ENCODE results near the gene LHFPL2. TPM values are rescaled to one million over a fixed set of nuclear protein-coding genes. Genes with fewer than 3 reads are reported as not detected.

LHFPL2 gene
- total RNA-seq, 4 donors from 2014 or later = 14.7 to 127 (median 28.0) TPM

- peaks cover 8 to 12% of the 10 kb centered on the region in 2 donors for H3K4me1 ChIP-seq
These were observed 111.8 kb downstream of the LHFPL2 start for GRCh38 chr5:78536661-78537196.

GRCh38 chr5:78534905-78535200 lies 113.7 kb downstream of the LHFPL2 start:
- TF ChIP-seq POLR2A (IDR thresholded peaks at IDR 0.05) = no peak
- no peak for TF ChIP-seq CTCF (IDR thresholded peaks at IDR 0.05)
- H3K4me1 ChIP-seq = peaks cover 8 to 12% of the 10 kb centered on the region in 2 donors
- no peaks in the 10 kb centered on the region for H3K9me3 ChIP-seq
- H3K36me3 ChIP-seq = no peaks in the 10 kb centered on the region
- H3K4me3 ChIP-seq = no peak overlapping the region
- no peak for DNase-seq
- H3K27me3 ChIP-seq = no peaks in the 10 kb centered on the region
- intact Hi-C loops (cut with DNase I; ENCODE audit: low total_unique reads) = loop anchor here (10.0 kb wide), 1 partner anchor 430 kb away; no protein-coding TSS in a partner anchor
- H3K27ac ChIP-seq = peak overlapping the region; percentile 76 to 87

More at GRCh38 chr5:78536661-78537196, 111.8 kb downstream of the LHFPL2 start:
- intact Hi-C loops (cut with DNase I; ENCODE audit: low total_unique reads) = loop anchor here (10.0 kb wide), 1 partner anchor 428 kb away; no protein-coding TSS in a partner anchor
- H3K27me3 ChIP-seq = no peaks in the 10 kb centered on the region
- H3K9me3 ChIP-seq = no peaks in the 10 kb centered on the region
- no peak for TF ChIP-seq POLR2A (IDR thresholded peaks at IDR 0.05)
- no peak for TF ChIP-seq CTCF (IDR thresholded peaks at IDR 0.05)
- no peak overlapping the region for H3K27ac ChIP-seq
- H3K36me3 ChIP-seq = no peaks in the 10 kb centered on the region
- H3K4me3 ChIP-seq = no peak overlapping the region
- no peak for DNase-seq

GRCh38 chr5:78534148-78534904 lies 114.2 kb downstream of the LHFPL2 start:
- Histone ChIP-seq H3K4me3 (no peak overlapping the region), H3K9me3 (no peaks in the 10 kb centered on the region), H3K36me3 (no peaks in the 10 kb centered on the region), H3K27me3 (no peaks in the 10 kb centered on the region), H3K27ac (peak overlapping the region; percentile 76 to 87), H3K4me1 (peaks cover 8 to 12% of the 10 kb centered on the region in 2 donors)
- DNase-seq = peak; percentile 69 to 74
- intact Hi-C loops (cut with DNase I; ENCODE audit: low total_unique reads) = loop anchor here (10.0 kb wide), 1 partner anchor 430 kb away; no protein-coding TSS in a partner anchor
- TF ChIP-seq CTCF (IDR thresholded peaks at IDR 0.05) (no peak), POLR2A (IDR thresholded peaks at IDR 0.05) (peak in 1 of 2 donors; percentile 26)

- H3K36me3 ChIP-seq = no peaks in the 10 kb centered on the region
- H3K27ac ChIP-seq = peak overlapping the region; percentile 76 to 87
- no peak overlapping the region for H3K4me3 ChIP-seq
- TF ChIP-seq CTCF (IDR thresholded peaks at IDR 0.05) (peak in 2 of 4 experiments; percentile 28), POLR2A (IDR thresholded peaks at IDR 0.05) (no peak)
- no peak for DNase-seq
- H3K9me3 ChIP-seq = no peaks in the 10 kb centered on the region
- no peaks in the 10 kb centered on the region for H3K27me3 ChIP-seq
- peaks cover 8 to 12% of the 10 kb centered on the region in 2 donors for H3K4me1 ChIP-seq
- intact Hi-C loops (cut with DNase I; ENCODE audit: low total_unique reads) = loop anchor here (10.0 kb wide), 1 partner anchor 431 kb away; no protein-coding TSS in a partner anchor
These were observed 115.2 kb downstream of the LHFPL2 start for GRCh38 chr5:78533356-78533755.

Data from uterus (tissue), 4 donors.